ENCODE measurements around the gene BCAS4.
"Not testable (repeated sequence)": the region's sequence is repeated elsewhere in the genome, so short reads cannot be mapped to it uniquely, and the experiment has no call there.

BCAS4 gene

GRCh38 chr20:50772420-50773185 lies 22.3 kb upstream of the BCAS4 start:
- no peak for DNase-seq

GRCh38 chr20:50774515-50774914 lies 20.3 kb upstream of the BCAS4 start:
- no peak for DNase-seq

- no peak for DNase-seq
Measured at GRCh38 chr20:50776122-50776817, 18.6 kb upstream of the BCAS4 start.

GRCh38 chr20:50777373-50777772 lies 17.5 kb upstream of the BCAS4 start:
- DNase-seq: no peak

- not testable (repeated sequence) for DNase-seq
Measured at GRCh38 chr20:50778994-50779393, 15.9 kb upstream of the BCAS4 start.

- no peak for DNase-seq
Measured at GRCh38 chr20:50783390-50783789, 11.5 kb upstream of the BCAS4 start.

GRCh38 chr20:50783903-50784302 lies 11.0 kb upstream of the BCAS4 start:
- DNase-seq: no peak

- no peak for DNase-seq
Measured at GRCh38 chr20:50784464-50784863, 10.4 kb upstream of the BCAS4 start.

GRCh38 chr20:50786703-50787102 lies 8.2 kb upstream of the BCAS4 start:
- DNase-seq: no peak

- no peak for DNase-seq
Measured at GRCh38 chr20:50787181-50787580, 7.7 kb upstream of the BCAS4 start.

- no peak for DNase-seq
Measured at GRCh38 chr20:50788045-50788991, 6.5 kb upstream of the BCAS4 start.

- DNase-seq: no peak
Measured at GRCh38 chr20:50789968-50790650, 4.8 kb upstream of the BCAS4 start.

- peak; percentile 93 for DNase-seq
Measured at GRCh38 chr20:50790651-50791277, 4.1 kb upstream of the BCAS4 start.

- no peak for DNase-seq
Measured at GRCh38 chr20:50792708-50793574, 1.9 kb upstream of the BCAS4 start.

GRCh38 chr20:50793575-50794016 lies 1.3 kb upstream of the BCAS4 start:
- not testable (repeated sequence) for DNase-seq

- DNase-seq: no peak
Measured at GRCh38 chr20:50794181-50794845, 548 bp upstream of the BCAS4 start.

- DNase-seq: no peak
Measured at GRCh38 chr20:50797142-50797541, 2.3 kb downstream of the BCAS4 start.

- no peak for DNase-seq
Measured at GRCh38 chr20:50798650-50799049, 3.8 kb downstream of the BCAS4 start.

GRCh38 chr20:50799176-50799889 lies 4.5 kb downstream of the BCAS4 start:
- DNase-seq: no peak

Data from T1000 (cell line).